Trophoblast cell (in vitro differentiated cells and primary cell): ENCODE measurements around the gene KIF13A.

Source experiments
- DNase-seq, 2 donors: peaks; one replicate each; pipeline ENCODE4 v3.0.0-alpha.2; 2016
- H2AFZ ChIP-seq: 2 replicates; pipeline ENCODE4 v1.6.1; 2013; ENCODE audit warnings: low read length, moderate library complexity, mild to moderate bottlenecking; ENCODE audit not compliant: insufficient read depth, poor library complexity
- H2AK5ac ChIP-seq: 2 replicates; pipeline ENCODE4 v1.6.1; 2013; ENCODE audit warnings: mild to moderate bottlenecking, low read length
- H2BK120ac ChIP-seq: 2 replicates; pipeline ENCODE4 v1.6.1; 2013; ENCODE audit warnings: low read length, mild to moderate bottlenecking, moderate library complexity; ENCODE audit not compliant: insufficient read depth, poor library complexity
- H2BK12ac ChIP-seq: 2 replicates; pipeline ENCODE4 v1.6.1; 2013; ENCODE audit warnings: mild to moderate bottlenecking, low read length, moderate library complexity
- H2BK5ac ChIP-seq: 2 replicates; pipeline ENCODE4 v1.6.1; 2013; ENCODE audit warnings: low read length, low read depth, moderate library complexity, mild to moderate bottlenecking; ENCODE audit not compliant: poor library complexity
- H3K14ac ChIP-seq: 2 replicates; pipeline ENCODE4 v1.6.1; 2013; ENCODE audit warnings: mild to moderate bottlenecking, low read length
- H3K18ac ChIP-seq: 2 replicates; pipeline ENCODE4 v1.6.1; 2013; ENCODE audit warnings: mild to moderate bottlenecking, low read length
- H3K23ac ChIP-seq: 2 replicates; pipeline ENCODE4 v1.6.1; 2013; ENCODE audit warnings: low read length
- H3K27ac ChIP-seq: 2 replicates; pipeline ENCODE4 v1.5.1; 2013; ENCODE audit warnings: low read depth, mild to moderate bottlenecking, inconsistent platforms, low read length, moderate library complexity
- H3K27me3 ChIP-seq: 2 replicates; pipeline ENCODE4 v1.6.1; 2013; ENCODE audit warnings: inconsistent platforms, mild to moderate bottlenecking, low read length, moderate library complexity; ENCODE audit not compliant: insufficient read depth
- H3K36me3 ChIP-seq, 2 experiments: 1 replicate in 1 of 2; 2 replicates in 1 of 2; pipeline ENCODE4 v1.6.1; 2013; ENCODE audit warnings: low read length in 2 of 2, mild to moderate bottlenecking in 2 of 2, moderate library complexity in 1 of 2; ENCODE audit not compliant: insufficient read depth in 2 of 2, control insufficient read depth in 1 of 2
- H3K4ac ChIP-seq: 2 replicates; pipeline ENCODE4 v1.6.1; 2013; ENCODE audit warnings: low read depth, mild to moderate bottlenecking, low read length, moderate library complexity
- H3K4me1 ChIP-seq, 2 experiments: 1 replicate in 1 of 2; 2 replicates in 1 of 2; pipeline ENCODE4 v1.6.1; 2013; ENCODE audit warnings: low read length in 2 of 2, mild to moderate bottlenecking in 2 of 2, moderate library complexity in 1 of 2; ENCODE audit not compliant: insufficient read depth in 2 of 2, control insufficient read depth in 1 of 2
- H3K4me2 ChIP-seq: 2 replicates; pipeline ENCODE4 v1.6.1; 2013; ENCODE audit warnings: inconsistent platforms, mild to moderate bottlenecking, low read length, moderate library complexity
- H3K4me3 ChIP-seq: 2 replicates; pipeline ENCODE4 v1.5.1; 2013; ENCODE audit warnings: mild to moderate bottlenecking, low read depth, low read length, inconsistent platforms
- H3K79me1 ChIP-seq: one replicate; pipeline ENCODE4 v1.6.1; 2013; ENCODE audit warnings: low read length
- H3K79me2 ChIP-seq: 2 replicates; pipeline ENCODE4 v1.6.1; 2013; ENCODE audit warnings: low read length, mild to moderate bottlenecking; ENCODE audit not compliant: control insufficient read depth, insufficient read depth, poor library complexity
- H3K9ac ChIP-seq: 2 replicates; pipeline ENCODE4 v1.6.1; 2013; ENCODE audit warnings: mild to moderate bottlenecking, low read length
- H3K9me3 ChIP-seq: 2 replicates; pipeline ENCODE4 v1.6.1; 2013; ENCODE audit warnings: low read depth, mild to moderate bottlenecking, control low read depth, inconsistent platforms, low read length; ENCODE audit not compliant: insufficient read depth
- H4K12ac ChIP-seq: 2 replicates; pipeline ENCODE4 v1.6.1; 2013; ENCODE audit warnings: low read depth, mild to moderate bottlenecking, low read length, moderate library complexity
- H4K8ac ChIP-seq: 2 replicates; pipeline ENCODE4 v1.6.1; 2013; ENCODE audit warnings: low read depth, mild to moderate bottlenecking, low read length, moderate library complexity
- H4K91ac ChIP-seq: one replicate; pipeline ENCODE4 v1.6.1; 2013; ENCODE audit warnings: low read depth, mild to moderate bottlenecking, low read length, moderate library complexity
- WGBS: extraction: QIAGEN DNeasy Blood & Tissue Kit; methylation state at CpG from one replicate; pipeline ENCODE4 v1.1.7; 2013; ENCODE audit warnings: missing lambda C conversion rate; ENCODE audit not compliant: insufficient read length, insufficient coverage; ENCODE audit errors: extremely low coverage; 5-methylcytosine and 5-hydroxymethylcytosine counted together

KIF13A gene

DNA sequence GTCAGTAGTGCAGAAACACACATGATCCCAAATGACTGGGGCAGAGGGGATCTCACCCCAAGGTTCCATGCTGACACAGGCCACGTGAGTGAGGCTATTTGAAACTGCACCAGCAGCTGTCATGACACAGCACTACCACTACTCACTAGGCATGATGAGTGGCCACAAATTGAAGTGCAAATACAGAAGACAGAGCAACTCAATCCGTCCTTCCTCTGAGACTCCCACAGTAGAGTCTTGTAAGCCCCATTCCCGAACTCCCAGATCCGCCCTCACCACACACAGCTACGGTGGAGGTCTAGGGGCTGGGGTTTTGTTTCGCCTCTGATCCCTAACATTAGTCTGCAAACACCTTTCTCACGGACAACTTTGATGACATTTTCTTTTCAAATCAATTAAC is 167.4 kb downstream of the KIF13A start:
- Histone ChIP-seq H2AK5ac (no peak overlapping the region), H3K9me3 (no peaks in the 10 kb centered on the region), H3K23ac (no peak overlapping the region), H2AFZ (no peak overlapping the region), H3K4me1 (no peaks in the 10 kb centered on the region), H3K4me3 (no peak overlapping the region), H3K27me3 (no peaks in the 10 kb centered on the region), H2BK12ac (no peak overlapping the region), H4K8ac (no peak overlapping the region), H3K18ac (no peak overlapping the region), H3K14ac (no peak overlapping the region), H4K91ac (no peak overlapping the region), H3K4me2 (no peak overlapping the region), H4K12ac (no peak overlapping the region), H3K27ac (no peak overlapping the region), H3K79me2 (no peaks in the 10 kb centered on the region), H3K36me3 (peaks cover 11 to 13% of the 10 kb centered on the region in 2 experiments), H3K79me1 (no peaks in the 10 kb centered on the region), H2BK5ac (no peak overlapping the region), H3K4ac (no peak overlapping the region), H3K9ac (no peak overlapping the region), H2BK120ac (no peak overlapping the region)
- no CpG with 5 or more reads among the region's 7 CpGs for WGBS
- no peak for DNase-seq

DNA sequence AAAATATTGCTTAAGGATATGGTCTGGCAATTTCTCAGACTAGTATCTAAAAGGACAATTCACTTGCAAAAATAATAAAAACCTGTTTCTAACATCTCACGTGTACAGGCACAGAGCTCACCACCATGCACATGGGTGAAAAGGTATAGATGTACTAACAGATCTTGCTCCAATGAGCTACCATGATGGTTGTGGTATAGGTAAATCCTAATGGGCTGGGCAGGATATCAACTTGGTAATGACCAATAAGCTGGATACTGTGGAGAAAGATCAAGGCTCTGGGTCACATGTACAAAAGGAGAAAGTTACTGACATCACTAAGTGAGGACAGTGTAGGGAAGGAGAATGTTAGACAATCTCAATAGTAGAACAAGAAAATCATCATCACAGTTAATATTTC is 169.7 kb downstream of the KIF13A start:
- Histone ChIP-seq H3K4ac (no peak overlapping the region), H3K79me1 (no peaks in the 10 kb centered on the region), H3K27me3 (no peaks in the 10 kb centered on the region), H4K8ac (no peak overlapping the region), H2AK5ac (no peak overlapping the region), H2BK5ac (no peak overlapping the region), H2AFZ (no peak overlapping the region), H3K4me3 (no peak overlapping the region), H3K36me3 (peaks cover 18 to 19% of the 10 kb centered on the region in 2 experiments), H4K12ac (no peak overlapping the region), H3K27ac (no peak overlapping the region), H3K4me1 (no peaks in the 10 kb centered on the region), H3K4me2 (no peak overlapping the region), H2BK12ac (no peak overlapping the region), H3K18ac (no peak overlapping the region), H3K79me2 (no peaks in the 10 kb centered on the region), H2BK120ac (no peak overlapping the region), H4K91ac (no peak overlapping the region), H3K9me3 (no peaks in the 10 kb centered on the region), H3K23ac (no peak overlapping the region), H3K9ac (no peak overlapping the region), H3K14ac (no peak overlapping the region)
- DNase-seq = no peak
- no CpG with 5 or more reads among the region's 1 CpG for WGBS

DNA sequence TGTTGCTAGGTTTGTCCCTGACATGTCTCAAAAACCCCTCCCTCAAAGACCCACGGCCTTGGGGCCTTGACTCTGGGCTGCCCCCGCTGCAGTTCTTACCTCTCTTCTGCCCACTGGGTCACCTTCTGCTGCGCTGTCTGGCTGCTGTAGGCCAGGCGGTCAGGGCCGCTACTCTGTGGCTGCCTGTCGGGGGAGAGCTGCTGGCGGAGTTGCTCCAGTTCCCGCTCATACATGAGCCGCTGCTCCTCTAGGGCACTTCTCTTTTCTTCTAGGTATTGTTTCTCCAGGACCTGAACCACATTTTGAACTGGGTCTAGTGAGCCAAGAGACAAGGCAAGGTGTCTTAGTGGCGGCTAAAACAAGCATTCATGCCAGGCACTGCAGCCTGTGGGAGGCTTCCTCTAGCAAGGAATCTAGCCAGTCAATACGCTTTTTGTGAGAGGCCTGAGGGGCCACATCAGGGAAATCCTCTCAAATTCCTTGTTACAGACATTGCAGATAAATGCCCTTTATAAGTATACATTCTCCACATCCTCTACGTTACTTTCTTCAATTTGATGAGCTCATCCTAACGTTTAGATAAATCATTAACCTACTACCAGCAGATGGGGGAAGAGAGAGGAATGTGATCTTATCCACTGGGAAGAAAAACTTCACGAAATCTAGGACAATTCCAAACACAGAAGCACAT is 170.4 kb downstream of the KIF13A start:
- Histone ChIP-seq H3K27me3 (no peaks in the 10 kb centered on the region), H3K79me1 (no peaks in the 10 kb centered on the region), H3K27ac (no peak overlapping the region), H2AK5ac (no peak overlapping the region), H2BK120ac (no peak overlapping the region), H3K18ac (no peak overlapping the region), H3K4me1 (no peaks in the 10 kb centered on the region), H3K79me2 (no peaks in the 10 kb centered on the region), H3K36me3 (peaks cover 18 to 19% of the 10 kb centered on the region in 2 experiments), H3K9ac (no peak overlapping the region), H3K23ac (no peak overlapping the region), H4K12ac (no peak overlapping the region), H3K14ac (no peak overlapping the region), H3K4me2 (no peak overlapping the region), H2AFZ (no peak overlapping the region), H3K4ac (no peak overlapping the region), H4K8ac (no peak overlapping the region), H2BK5ac (no peak overlapping the region), H3K9me3 (no peaks in the 10 kb centered on the region), H2BK12ac (no peak overlapping the region), H4K91ac (peak overlapping the region; percentile 34), H3K4me3 (no peak overlapping the region)
- WGBS = no CpG with 5 or more reads among the region's 14 CpGs
- DNase-seq = peak; percentile 90 to 96

DNA sequence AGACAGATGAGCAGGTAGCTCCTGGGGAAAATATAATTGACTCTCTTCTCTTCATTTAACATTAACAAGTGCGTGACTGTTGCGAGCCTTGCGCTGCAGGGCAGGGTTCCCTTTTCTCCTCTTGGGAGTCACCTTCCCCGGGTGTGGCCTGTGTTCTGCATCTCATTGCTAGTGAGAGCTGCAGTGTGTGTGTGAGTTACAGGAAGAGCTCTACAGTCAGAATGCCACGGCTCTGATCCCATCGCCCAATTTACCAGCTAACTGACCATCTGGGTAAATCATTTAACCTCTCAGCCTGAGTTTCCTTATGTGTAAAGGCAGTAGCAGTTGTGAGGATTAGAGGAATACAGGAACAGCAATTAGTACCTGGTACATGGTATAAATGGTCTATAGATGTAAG is 173.9 kb downstream of the KIF13A start:
- Histone ChIP-seq H3K27me3 (no peaks in the 10 kb centered on the region), H3K18ac (no peak overlapping the region), H4K8ac (no peak overlapping the region), H3K4me1 (no peaks in the 10 kb centered on the region), H3K4ac (no peak overlapping the region), H3K23ac (no peak overlapping the region), H3K27ac (no peak overlapping the region), H3K36me3 (peaks cover 13 to 17% of the 10 kb centered on the region in 2 experiments), H4K12ac (no peak overlapping the region), H2AK5ac (no peak overlapping the region), H3K79me2 (no peaks in the 10 kb centered on the region), H2BK5ac (no peak overlapping the region), H2AFZ (no peak overlapping the region), H4K91ac (no peak overlapping the region), H3K9ac (no peak overlapping the region), H3K79me1 (no peaks in the 10 kb centered on the region), H3K4me3 (no peak overlapping the region), H3K14ac (no peak overlapping the region), H2BK12ac (no peak overlapping the region), H3K9me3 (no peaks in the 10 kb centered on the region), H3K4me2 (no peak overlapping the region), H2BK120ac (no peak overlapping the region)
- no CpG with 5 or more reads among the region's 6 CpGs for WGBS
- DNase-seq = no peak
